Measurements from ENCODE around the gene VCP.

Gene VCP

GRCh38 chr9:35114113-35114839, 41.9 kb upstream of the VCP start:
- DNase-seq (ENCODE audit: low read depth), result peak; percentile 93
- TF ChIP-seq CTCF (conservative IDR thresholded peaks at IDR 0.05; ENCODE audit: control insufficient read depth, insufficient read depth, low read depth, low read length), result no peak
- peak overlapping the region; percentile 65 for H3K4me3 ChIP-seq (ENCODE audit: control insufficient read depth, low read depth, low read length)

- no peak overlapping the region for H3K4me3 ChIP-seq (ENCODE audit: control insufficient read depth, low read depth, low read length)
- peak; percentile 84 for DNase-seq (ENCODE audit: low read depth)
- no peak for TF ChIP-seq CTCF (conservative IDR thresholded peaks at IDR 0.05; ENCODE audit: control insufficient read depth, insufficient read depth, low read depth, low read length)
These were observed 40.0 kb upstream of the VCP start for GRCh38 chr9:35112257-35113020.

- DNase-seq (ENCODE audit: low read depth), result peak; percentile 99
- H3K4me3 ChIP-seq (ENCODE audit: control insufficient read depth, low read depth, low read length), result peak overlapping the region; percentile 79
- no peak for TF ChIP-seq CTCF (conservative IDR thresholded peaks at IDR 0.05; ENCODE audit: control insufficient read depth, insufficient read depth, low read depth, low read length)
These were observed 38.8 kb upstream of the VCP start for GRCh38 chr9:35111001-35111933.

- peak overlapping the region; percentile 79 for H3K4me3 ChIP-seq (ENCODE audit: control insufficient read depth, low read depth, low read length)
- no peak for TF ChIP-seq CTCF (conservative IDR thresholded peaks at IDR 0.05; ENCODE audit: control insufficient read depth, insufficient read depth, low read depth, low read length)
- peak; percentile 40 for DNase-seq (ENCODE audit: low read depth)
These were observed 37.9 kb upstream of the VCP start for GRCh38 chr9:35110327-35110761.

GRCh38 chr9:35108946-35109575, 36.6 kb upstream of the VCP start:
- DNase-seq (ENCODE audit: low read depth), result no peak
- H3K4me3 ChIP-seq (ENCODE audit: control insufficient read depth, low read depth, low read length), result no peak overlapping the region
- no peak for TF ChIP-seq CTCF (conservative IDR thresholded peaks at IDR 0.05; ENCODE audit: control insufficient read depth, insufficient read depth, low read depth, low read length)

- DNase-seq (ENCODE audit: low read depth), result no peak
- no peak overlapping the region for H3K4me3 ChIP-seq (ENCODE audit: control insufficient read depth, low read depth, low read length)
- no peak for TF ChIP-seq CTCF (conservative IDR thresholded peaks at IDR 0.05; ENCODE audit: control insufficient read depth, insufficient read depth, low read depth, low read length)
These were observed 36.0 kb upstream of the VCP start for GRCh38 chr9:35108461-35108860.

Measured in fibroblast of mammary gland (primary cell).